GM23338 (cell line): ENCODE results near the gene KCTD3. TPM values are rescaled to one million over a fixed set of nuclear protein-coding genes. Genes with fewer than 3 reads are reported as not detected.

Experiments
- ATAC-seq: fragments of 200-7000 bp; cut with Tn5 transposase; 3 replicates; pipeline ENCODE4 v1.9.1; 2020
- DNase-seq: peaks from one replicate; pipeline ENCODE4 v3.0.0-alpha.2; 2015; ENCODE audit warnings: low spot score
- H2AFZ ChIP-seq: fragments of 200-600 bp; sonication (generic); 2 replicates; pipeline ENCODE4 v1.8.0; 2016; ENCODE audit warnings: antibody characterized with exemption, mild to moderate bottlenecking, moderate library complexity
- H3F3A ChIP-seq: fragments of 200-600 bp; sonication (generic); replicated peaks from 2 replicates; pipeline ENCODE4 v1.8.0; 2017; ENCODE audit warnings: antibody characterized with exemption, mixed run types, low read depth
- H3K27ac ChIP-seq: fragments of 200-600 bp; sonication (generic); 2 replicates; pipeline ENCODE4 v1.6.1; 2016; ENCODE audit warnings: low read depth
- H3K27me3 ChIP-seq: fragments of 200-600 bp; sonication (generic); 2 replicates; pipeline ENCODE4 v1.8.0; 2016; ENCODE audit warnings: mild to moderate bottlenecking, mixed run types, moderate library complexity; ENCODE audit not compliant: insufficient read depth
- H3K36me3 ChIP-seq: fragments of 200-600 bp; sonication (generic); 2 replicates; pipeline ENCODE4 v1.8.0; 2016; ENCODE audit warnings: mild to moderate bottlenecking; ENCODE audit not compliant: insufficient read depth
- H3K4me1 ChIP-seq: fragments of 200-600 bp; sonication (generic); 2 replicates; pipeline ENCODE4 v1.8.0; 2016; ENCODE audit warnings: mild to moderate bottlenecking, moderate library complexity; ENCODE audit not compliant: insufficient read depth
- H3K4me2 ChIP-seq: fragments of 200-600 bp; sonication (generic); 2 replicates; pipeline ENCODE4 v1.7.1; 2017; ENCODE audit warnings: mixed run types
- H3K4me3 ChIP-seq: fragments of 200-600 bp; sonication (generic); 2 replicates; pipeline ENCODE4 v1.6.1; 2016; ENCODE audit warnings: mixed run types
- H3K79me2 ChIP-seq: fragments of 200-600 bp; sonication (generic); replicated peaks from 2 replicates; pipeline ENCODE4 v1.8.0; 2017; ENCODE audit warnings: mild to moderate bottlenecking; ENCODE audit not compliant: insufficient read depth
- H3K9me2 ChIP-seq: fragments of 200-600 bp; sonication (generic); 2 replicates; pipeline ENCODE4 v1.8.0; 2017; ENCODE audit not compliant: insufficient read depth
- H4K20me1 ChIP-seq: fragments of 200-600 bp; sonication (generic); replicated peaks from 2 replicates; pipeline ENCODE4 v1.8.0; 2017; ENCODE audit warnings: mild to moderate bottlenecking; ENCODE audit not compliant: insufficient read depth
- H3K27ac Mint-ChIP-seq: 2 replicates; pipeline ENCODE4 v1.8.0; 2020; ENCODE audit warnings: inconsistent platforms, mild to moderate bottlenecking, moderate library complexity, mixed read lengths
- H3K27me3 Mint-ChIP-seq: 3 replicates; pipeline ENCODE4 v1.8.0; 2022; ENCODE audit warnings: low read depth, mild to moderate bottlenecking, moderate library complexity, mixed read lengths, inconsistent platforms; ENCODE audit not compliant: insufficient read depth, poor library complexity
- H3K36me3 Mint-ChIP-seq: 3 replicates; pipeline ENCODE4 v1.8.0; 2021; ENCODE audit warnings: low read depth, mild to moderate bottlenecking, inconsistent platforms, moderate library complexity, mixed read lengths
- H3K4me1 Mint-ChIP-seq: 3 replicates; pipeline ENCODE4 v1.8.0; 2020; ENCODE audit warnings: mild to moderate bottlenecking, inconsistent platforms, mixed read lengths
- H3K4me3 Mint-ChIP-seq: 3 replicates; pipeline ENCODE4 v1.8.0; 2021; ENCODE audit warnings: moderate library complexity, mild to moderate bottlenecking, inconsistent platforms, mixed read lengths
- H3K9me3 Mint-ChIP-seq: 3 replicates; pipeline ENCODE4 v1.8.0; 2020; ENCODE audit warnings: moderate library complexity, mild to moderate bottlenecking, inconsistent platforms, mixed read lengths
- EZH2phosphoT487 ChIP-seq: fragments of 200-600 bp; sonication (generic); IDR thresholded peaks from one replicate; pipeline ENCODE4 v1.8.1; 2018; ENCODE audit warnings: antibody characterized with exemption; ENCODE audit not compliant: unreplicated experiment
- NANOG ChIP-seq: IDR thresholded peaks from 2 replicates; pipeline ENCODE4 v1.6.1; 2016; ENCODE audit warnings: antibody characterized with exemption, borderline replicate concordance
- POLR2AphosphoS5 ChIP-seq: IDR thresholded peaks from 2 replicates; pipeline ENCODE4 v1.6.1; 2016; ENCODE audit warnings: antibody characterized with exemption, low read depth
- STAT1 ChIP-seq: IDR thresholded peaks from one replicate; pipeline ENCODE4 v1.6.1; 2016; ENCODE audit warnings: antibody characterized with exemption; ENCODE audit not compliant: unreplicated experiment
- ZNF114 ChIP-seq: fragments of 250-450 bp; sonication (Bioruptor Pico); IDR thresholded peaks from 2 replicates; pipeline ENCODE4 v1.5.0; 2020; ENCODE audit warnings: mild to moderate bottlenecking, moderate library complexity
- ZNF331 ChIP-seq: fragments of 250-450 bp; sonication (Bioruptor Pico); IDR thresholded peaks from 2 replicates; pipeline ENCODE4 v1.5.0; 2020; ENCODE audit warnings: low read depth, mild to moderate bottlenecking, moderate library complexity
- polyA plus RNA-seq: library from polyadenylated mRNA; unstranded; fragments of >200 nt; fragmentation: Nextera tagmentation; extraction: Ambion mirVana; gene quantifications from 2 replicates; pipeline ENCODE4 v1.2.1, GENCODE V29; 2016
- total RNA-seq: library from RNA; depleted of rRNA; stranded (reverse); fragments of >200 nt; shearing (Covaris generic); gene quantifications from 2 replicates; pipeline ENCODE4 v1.2.3, GENCODE V29; 2014
- TF ChIP-seq, protein P1 (sequence below): fragments of 250-450 bp; sonication (Bioruptor Pico); IDR thresholded peaks from 2 replicates; pipeline ENCODE4 v1.5.0; 2020; ENCODE audit warnings: mild to moderate bottlenecking, moderate library complexity
- TF ChIP-seq, protein P2 (sequence below): IDR thresholded peaks from one replicate; pipeline ENCODE4 v1.6.1; 2018; ENCODE audit warnings: antibody characterized with exemption; ENCODE audit not compliant: unreplicated experiment
- TF ChIP-seq, protein P3 (sequence below): IDR thresholded peaks from 2 replicates; pipeline ENCODE4 v1.6.1; 2016; ENCODE audit warnings: antibody characterized with exemption

KCTD3 gene
- total and polyA plus RNA-seq, 2 experiments from 2014 or later = 29.4 to 60.3 TPM

DNA sequence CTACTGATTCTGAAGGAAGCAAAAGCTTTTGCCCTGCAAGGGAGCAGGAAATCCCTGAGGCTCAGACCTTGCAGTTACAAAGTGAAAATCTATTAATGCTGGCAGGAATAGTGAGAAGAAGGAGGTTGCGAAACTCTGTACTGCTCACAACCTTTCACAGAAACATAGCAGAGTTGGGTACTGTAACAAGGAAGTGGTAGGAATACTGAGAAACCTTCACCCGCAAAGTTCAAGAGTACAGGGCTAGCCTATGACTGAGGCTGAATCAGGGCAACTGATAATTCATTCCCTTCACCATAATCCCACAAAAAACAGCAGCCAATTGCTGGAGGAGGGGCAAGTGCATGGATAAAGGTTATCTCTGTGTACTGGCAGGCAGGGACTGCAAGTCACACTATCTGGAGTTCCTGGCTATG, 23.9 kb upstream of the KCTD3 start:
- no peaks in the 10 kb centered on the region for H3K79me2 ChIP-seq
- ATAC-seq = no peak

More for the DNA sequence above, 23.9 kb upstream of the KCTD3 start:
- Histone ChIP-seq H3K4me1 (no peaks in the 10 kb centered on the region), H3K4me3 (no peak overlapping the region), H3K27me3 (no peaks in the 10 kb centered on the region), H3K4me2 (no peak overlapping the region), H3K36me3 (no peaks in the 10 kb centered on the region), H4K20me1 (no peaks in the 10 kb centered on the region), H3F3A (no peaks in the 10 kb centered on the region), H2AFZ (no peak overlapping the region), H3K27ac (no peak overlapping the region), H3K9me2 (0 out of 2 replicates have a peak, but pooled peaks cover 2% of the 10 kb centered on the region)
- no peaks in the 10 kb centered on the region for H3K27me3 Mint-ChIP-seq
- TF ChIP-seq STAT1 = no peak
- TF ChIP-seq NANOG = no peak
- TF ChIP-seq ZNF114 = no peak
- TF ChIP-seq ZNF331 = no peak
- TF ChIP-seq, protein P1, sequence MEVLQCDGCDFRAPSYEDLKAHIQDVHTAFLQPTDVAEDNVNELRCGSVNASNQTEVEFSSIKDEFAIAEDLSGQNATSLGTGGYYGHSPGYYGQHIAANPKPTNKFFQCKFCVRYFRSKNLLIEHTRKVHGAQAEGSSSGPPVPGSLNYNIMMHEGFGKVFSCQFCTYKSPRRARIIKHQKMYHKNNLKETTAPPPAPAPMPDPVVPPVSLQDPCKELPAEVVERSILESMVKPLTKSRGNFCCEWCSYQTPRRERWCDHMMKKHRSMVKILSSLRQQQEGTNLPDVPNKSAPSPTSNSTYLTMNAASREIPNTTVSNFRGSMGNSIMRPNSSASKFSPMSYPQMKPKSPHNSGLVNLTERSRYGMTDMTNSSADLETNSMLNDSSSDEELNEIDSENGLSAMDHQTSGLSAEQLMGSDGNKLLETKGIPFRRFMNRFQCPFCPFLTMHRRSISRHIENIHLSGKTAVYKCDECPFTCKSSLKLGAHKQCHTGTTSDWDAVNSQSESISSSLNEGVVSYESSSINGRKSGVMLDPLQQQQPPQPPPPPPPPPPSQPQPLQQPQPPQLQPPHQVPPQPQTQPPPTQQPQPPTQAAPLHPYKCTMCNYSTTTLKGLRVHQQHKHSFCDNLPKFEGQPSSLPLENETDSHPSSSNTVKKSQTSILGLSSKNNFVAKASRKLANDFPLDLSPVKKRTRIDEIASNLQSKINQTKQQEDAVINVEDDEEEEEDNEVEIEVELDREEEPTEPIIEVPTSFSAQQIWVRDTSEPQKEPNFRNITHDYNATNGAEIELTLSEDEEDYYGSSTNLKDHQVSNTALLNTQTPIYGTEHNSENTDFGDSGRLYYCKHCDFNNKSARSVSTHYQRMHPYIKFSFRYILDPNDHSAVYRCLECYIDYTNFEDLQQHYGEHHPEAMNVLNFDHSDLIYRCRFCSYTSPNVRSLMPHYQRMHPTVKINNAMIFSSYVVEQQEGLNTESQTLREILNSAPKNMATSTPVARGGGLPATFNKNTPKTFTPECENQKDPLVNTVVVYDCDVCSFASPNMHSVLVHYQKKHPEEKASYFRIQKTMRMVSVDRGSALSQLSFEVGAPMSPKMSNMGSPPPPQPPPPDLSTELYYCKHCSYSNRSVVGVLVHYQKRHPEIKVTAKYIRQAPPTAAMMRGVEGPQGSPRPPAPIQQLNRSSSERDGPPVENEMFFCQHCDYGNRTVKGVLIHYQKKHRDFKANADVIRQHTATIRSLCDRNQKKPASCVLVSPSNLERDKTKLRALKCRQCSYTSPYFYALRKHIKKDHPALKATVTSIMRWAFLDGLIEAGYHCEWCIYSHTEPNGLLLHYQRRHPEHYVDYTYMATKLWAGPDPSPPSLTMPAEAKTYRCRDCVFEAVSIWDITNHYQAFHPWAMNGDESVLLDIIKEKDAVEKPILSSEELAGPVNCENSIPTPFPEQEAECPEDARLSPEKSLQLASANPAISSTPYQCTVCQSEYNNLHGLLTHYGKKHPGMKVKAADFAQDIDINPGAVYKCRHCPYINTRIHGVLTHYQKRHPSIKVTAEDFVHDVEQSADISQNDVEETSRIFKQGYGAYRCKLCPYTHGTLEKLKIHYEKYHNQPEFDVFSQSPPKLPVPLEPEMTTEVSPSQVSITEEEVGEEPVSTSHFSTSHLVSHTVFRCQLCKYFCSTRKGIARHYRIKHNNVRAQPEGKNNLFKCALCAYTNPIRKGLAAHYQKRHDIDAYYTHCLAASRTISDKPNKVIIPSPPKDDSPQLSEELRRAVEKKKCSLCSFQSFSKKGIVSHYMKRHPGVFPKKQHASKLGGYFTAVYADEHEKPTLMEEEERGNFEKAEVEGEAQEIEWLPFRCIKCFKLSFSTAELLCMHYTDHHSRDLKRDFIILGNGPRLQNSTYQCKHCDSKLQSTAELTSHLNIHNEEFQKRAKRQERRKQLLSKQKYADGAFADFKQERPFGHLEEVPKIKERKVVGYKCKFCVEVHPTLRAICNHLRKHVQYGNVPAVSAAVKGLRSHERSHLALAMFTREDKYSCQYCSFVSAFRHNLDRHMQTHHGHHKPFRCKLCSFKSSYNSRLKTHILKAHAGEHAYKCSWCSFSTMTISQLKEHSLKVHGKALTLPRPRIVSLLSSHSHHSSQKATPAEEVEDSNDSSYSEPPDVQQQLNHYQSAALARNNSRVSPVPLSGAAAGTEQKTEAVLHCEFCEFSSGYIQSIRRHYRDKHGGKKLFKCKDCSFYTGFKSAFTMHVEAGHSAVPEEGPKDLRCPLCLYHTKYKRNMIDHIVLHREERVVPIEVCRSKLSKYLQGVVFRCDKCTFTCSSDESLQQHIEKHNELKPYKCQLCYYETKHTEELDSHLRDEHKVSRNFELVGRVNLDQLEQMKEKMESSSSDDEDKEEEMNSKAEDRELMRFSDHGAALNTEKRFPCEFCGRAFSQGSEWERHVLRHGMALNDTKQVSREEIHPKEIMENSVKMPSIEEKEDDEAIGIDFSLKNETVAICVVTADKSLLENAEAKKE (CRISPR knock-in tag) = no peak
- TF ChIP-seq POLR2AphosphoS5 = no peak
- TF ChIP-seq EZH2phosphoT487 = no peak
- TF ChIP-seq, protein P2, sequence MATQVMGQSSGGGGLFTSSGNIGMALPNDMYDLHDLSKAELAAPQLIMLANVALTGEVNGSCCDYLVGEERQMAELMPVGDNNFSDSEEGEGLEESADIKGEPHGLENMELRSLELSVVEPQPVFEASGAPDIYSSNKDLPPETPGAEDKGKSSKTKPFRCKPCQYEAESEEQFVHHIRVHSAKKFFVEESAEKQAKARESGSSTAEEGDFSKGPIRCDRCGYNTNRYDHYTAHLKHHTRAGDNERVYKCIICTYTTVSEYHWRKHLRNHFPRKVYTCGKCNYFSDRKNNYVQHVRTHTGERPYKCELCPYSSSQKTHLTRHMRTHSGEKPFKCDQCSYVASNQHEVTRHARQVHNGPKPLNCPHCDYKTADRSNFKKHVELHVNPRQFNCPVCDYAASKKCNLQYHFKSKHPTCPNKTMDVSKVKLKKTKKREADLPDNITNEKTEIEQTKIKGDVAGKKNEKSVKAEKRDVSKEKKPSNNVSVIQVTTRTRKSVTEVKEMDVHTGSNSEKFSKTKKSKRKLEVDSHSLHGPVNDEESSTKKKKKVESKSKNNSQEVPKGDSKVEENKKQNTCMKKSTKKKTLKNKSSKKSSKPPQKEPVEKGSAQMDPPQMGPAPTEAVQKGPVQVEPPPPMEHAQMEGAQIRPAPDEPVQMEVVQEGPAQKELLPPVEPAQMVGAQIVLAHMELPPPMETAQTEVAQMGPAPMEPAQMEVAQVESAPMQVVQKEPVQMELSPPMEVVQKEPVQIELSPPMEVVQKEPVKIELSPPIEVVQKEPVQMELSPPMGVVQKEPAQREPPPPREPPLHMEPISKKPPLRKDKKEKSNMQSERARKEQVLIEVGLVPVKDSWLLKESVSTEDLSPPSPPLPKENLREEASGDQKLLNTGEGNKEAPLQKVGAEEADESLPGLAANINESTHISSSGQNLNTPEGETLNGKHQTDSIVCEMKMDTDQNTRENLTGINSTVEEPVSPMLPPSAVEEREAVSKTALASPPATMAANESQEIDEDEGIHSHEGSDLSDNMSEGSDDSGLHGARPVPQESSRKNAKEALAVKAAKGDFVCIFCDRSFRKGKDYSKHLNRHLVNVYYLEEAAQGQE = no peak
- TF ChIP-seq, protein P3, sequence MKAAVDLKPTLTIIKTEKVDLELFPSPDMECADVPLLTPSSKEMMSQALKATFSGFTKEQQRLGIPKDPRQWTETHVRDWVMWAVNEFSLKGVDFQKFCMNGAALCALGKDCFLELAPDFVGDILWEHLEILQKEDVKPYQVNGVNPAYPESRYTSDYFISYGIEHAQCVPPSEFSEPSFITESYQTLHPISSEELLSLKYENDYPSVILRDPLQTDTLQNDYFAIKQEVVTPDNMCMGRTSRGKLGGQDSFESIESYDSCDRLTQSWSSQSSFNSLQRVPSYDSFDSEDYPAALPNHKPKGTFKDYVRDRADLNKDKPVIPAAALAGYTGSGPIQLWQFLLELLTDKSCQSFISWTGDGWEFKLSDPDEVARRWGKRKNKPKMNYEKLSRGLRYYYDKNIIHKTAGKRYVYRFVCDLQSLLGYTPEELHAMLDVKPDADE = no peak
- peaks cover 14% of the 10 kb centered on the region; the same call in 2 of the 3 replicates for H3K9me3 Mint-ChIP-seq
- no peak overlapping the region for H3K4me3 Mint-ChIP-seq
- H3K36me3 Mint-ChIP-seq = peaks cover 4% of the 10 kb centered on the region; the same call in 1 of the 3 replicates
- no peak overlapping the region for H3K27ac Mint-ChIP-seq
- no peak for DNase-seq
- no peaks in the 10 kb centered on the region; the same call in 2 of the 3 replicates for H3K4me1 Mint-ChIP-seq
